Measurements from ENCODE around the gene LIME1. TPM values are rescaled to one million over a fixed set of nuclear protein-coding genes. Genes with fewer than 3 reads are reported as not detected.

LIME1 gene
- total RNA-seq, 2 donors from 2014 or later: 7.6 to 10.1 TPM

- H3K27ac Mint-ChIP-seq: no peak overlapping the region
Observed at GRCh38 chr20:63746751-63747315, 10.4 kb downstream of the LIME1 start.

GRCh38 chr20:63747622-63748069 is 11.2 kb downstream of the LIME1 start:
- H3K4me3 ChIP-seq (ENCODE audit: low read length): no peak overlapping the region
- peaks cover 15% of the 10 kb centered on the region for H3K36me3 Mint-ChIP-seq (ENCODE audit: low read depth)
- peaks cover 20% of the 10 kb centered on the region for H3K36me3 ChIP-seq (ENCODE audit: control insufficient read depth, insufficient read depth, low read length)
- no peak for TF ChIP-seq CTCF (conservative IDR thresholded peaks at IDR 0.05)
- H3K9me3 ChIP-seq (ENCODE audit: control insufficient read depth, low read length): no peaks in the 10 kb centered on the region
- peaks cover 4% of the 10 kb centered on the region for H3K4me1 Mint-ChIP-seq
- H3K27ac ChIP-seq (ENCODE audit: low read depth, low read length): no peak overlapping the region
- no peak overlapping the region for H3K27ac Mint-ChIP-seq
- H3K27me3 ChIP-seq (ENCODE audit: control insufficient read depth, insufficient read depth, low read length, poor library complexity, severe bottlenecking): no peaks in the 10 kb centered on the region
- H3K4me1 ChIP-seq (ENCODE audit: control insufficient read depth, insufficient read depth, low read length): no peaks in the 10 kb centered on the region
- DNase-seq: no peak
- H3K9ac ChIP-seq (ENCODE audit: extremely low read depth, low read length, poor library complexity, severe bottlenecking): no peak overlapping the region
- WGBS, 2 experiments (ENCODE audit: insufficient coverage in 1 of 2, insufficient read length in 1 of 2): 80 to 89% methylated on average over 6 to 13 of the region's 13 CpGs
- H3K9me3 Mint-ChIP-seq: no peaks in the 10 kb centered on the region
- no peaks in the 10 kb centered on the region for H3K27me3 Mint-ChIP-seq (ENCODE audit: insufficient read depth)
- H3K4me3 Mint-ChIP-seq: no peak overlapping the region

More at GRCh38 chr20:63746751-63747315, 10.4 kb downstream of the LIME1 start:
- no peaks in the 10 kb centered on the region for H3K9me3 Mint-ChIP-seq
- Histone ChIP-seq H3K27ac (ENCODE audit: low read depth, low read length) (no peak overlapping the region), H3K36me3 (ENCODE audit: control insufficient read depth, insufficient read depth, low read length) (peaks cover 23% of the 10 kb centered on the region), H3K9ac (ENCODE audit: extremely low read depth, low read length, poor library complexity, severe bottlenecking) (no peak overlapping the region), H3K4me3 (ENCODE audit: low read length) (no peak overlapping the region), H3K9me3 (ENCODE audit: control insufficient read depth, low read length) (no peaks in the 10 kb centered on the region), H3K4me1 (ENCODE audit: control insufficient read depth, insufficient read depth, low read length) (peaks cover under 1% of the 10 kb centered on the region), H3K27me3 (ENCODE audit: control insufficient read depth, insufficient read depth, low read length, poor library complexity, severe bottlenecking) (no peaks in the 10 kb centered on the region)
- no peak for TF ChIP-seq CTCF (conservative IDR thresholded peaks at IDR 0.05)
- H3K4me1 Mint-ChIP-seq: peaks cover 4% of the 10 kb centered on the region
- H3K4me3 Mint-ChIP-seq: no peak overlapping the region
- 96% methylated on average over 40 to 47 of the region's 47 CpGs for WGBS, 2 experiments (ENCODE audit: insufficient coverage in 1 of 2, insufficient read length in 1 of 2)
- DNase-seq: peak; percentile 45
- peaks cover 14% of the 10 kb centered on the region for H3K36me3 Mint-ChIP-seq (ENCODE audit: low read depth)
- no peaks in the 10 kb centered on the region for H3K27me3 Mint-ChIP-seq (ENCODE audit: insufficient read depth)

GRCh38 chr20:63748070-63748933 is 11.8 kb downstream of the LIME1 start:
- DNase-seq: no peak
- 82 to 92% methylated on average over 7 to 20 of the region's 20 CpGs for WGBS, 2 experiments (ENCODE audit: insufficient coverage in 1 of 2, insufficient read length in 1 of 2)
- no peak overlapping the region for H3K4me3 Mint-ChIP-seq
- Histone ChIP-seq H3K4me3 (ENCODE audit: low read length) (no peak overlapping the region), H3K9ac (ENCODE audit: extremely low read depth, low read length, poor library complexity, severe bottlenecking) (no peak overlapping the region), H3K27ac (ENCODE audit: low read depth, low read length) (no peak overlapping the region), H3K9me3 (ENCODE audit: control insufficient read depth, low read length) (no peaks in the 10 kb centered on the region), H3K27me3 (ENCODE audit: control insufficient read depth, insufficient read depth, low read length, poor library complexity, severe bottlenecking) (no peaks in the 10 kb centered on the region), H3K36me3 (ENCODE audit: control insufficient read depth, insufficient read depth, low read length) (peaks cover 19% of the 10 kb centered on the region), H3K4me1 (ENCODE audit: control insufficient read depth, insufficient read depth, low read length) (no peaks in the 10 kb centered on the region)
- no peaks in the 10 kb centered on the region for H3K9me3 Mint-ChIP-seq
- peaks cover 15% of the 10 kb centered on the region for H3K36me3 Mint-ChIP-seq (ENCODE audit: low read depth)
- TF ChIP-seq CTCF (conservative IDR thresholded peaks at IDR 0.05): no peak
- H3K27me3 Mint-ChIP-seq (ENCODE audit: insufficient read depth): no peaks in the 10 kb centered on the region
- peaks cover 4% of the 10 kb centered on the region for H3K4me1 Mint-ChIP-seq
- no peak overlapping the region for H3K27ac Mint-ChIP-seq
